HG03066 (cell line): ENCODE measurements around the gene TCERG1L.
"Not testable (repeated sequence)": the region's sequence is repeated elsewhere in the genome, so short reads cannot be mapped to it uniquely, and the experiment has no call there.

Experiments used
- ATAC-seq: cut with Tn5 transposase; IDR thresholded peaks from one replicate; pipeline ENCODE4 v1.9.1; 2021; ENCODE audit warnings: low read depth; ENCODE audit not compliant: unreplicated experiment

TCERG1L gene

DNA sequence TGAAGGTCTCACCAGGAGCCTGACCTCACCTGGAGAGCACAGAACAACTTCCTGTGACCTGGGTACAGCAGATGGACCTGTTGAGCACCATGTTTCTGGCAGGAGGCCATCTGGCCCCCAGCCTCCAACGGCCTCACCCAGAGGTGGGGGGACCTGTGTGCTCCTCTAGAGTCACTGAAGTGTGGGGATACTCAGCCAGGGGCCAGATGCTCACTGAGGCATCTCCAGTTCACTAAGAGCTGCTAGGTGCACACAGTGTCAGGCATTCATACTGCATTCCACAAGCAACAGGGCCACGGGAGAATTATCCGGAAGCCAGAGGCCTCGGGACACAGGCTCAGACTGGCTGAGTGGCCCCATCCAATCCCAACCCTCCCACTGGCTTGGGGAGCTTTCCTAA, 161.4 kb downstream of the TCERG1L start:
- no peak for ATAC-seq

DNA sequence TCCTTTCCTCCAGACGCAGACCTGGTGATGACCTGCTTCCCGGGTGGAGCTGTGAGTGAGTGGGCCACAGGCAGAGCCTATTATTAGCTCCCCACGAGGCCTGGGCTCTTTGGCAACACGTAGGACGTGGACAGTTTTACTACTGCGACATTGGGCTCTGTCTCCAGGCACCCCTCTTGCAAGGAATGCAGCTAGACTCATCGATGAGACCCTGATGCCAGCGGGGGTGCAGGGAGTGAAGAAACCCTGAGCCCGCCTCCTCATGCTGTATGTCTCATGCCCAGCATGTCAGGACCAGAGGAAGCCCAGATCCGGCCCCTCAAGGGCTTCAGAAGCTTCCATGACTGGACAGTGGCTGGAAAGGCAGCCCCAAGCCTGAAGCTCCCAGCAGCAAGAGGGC, 161.9 kb downstream of the TCERG1L start:
- no peak for ATAC-seq

DNA sequence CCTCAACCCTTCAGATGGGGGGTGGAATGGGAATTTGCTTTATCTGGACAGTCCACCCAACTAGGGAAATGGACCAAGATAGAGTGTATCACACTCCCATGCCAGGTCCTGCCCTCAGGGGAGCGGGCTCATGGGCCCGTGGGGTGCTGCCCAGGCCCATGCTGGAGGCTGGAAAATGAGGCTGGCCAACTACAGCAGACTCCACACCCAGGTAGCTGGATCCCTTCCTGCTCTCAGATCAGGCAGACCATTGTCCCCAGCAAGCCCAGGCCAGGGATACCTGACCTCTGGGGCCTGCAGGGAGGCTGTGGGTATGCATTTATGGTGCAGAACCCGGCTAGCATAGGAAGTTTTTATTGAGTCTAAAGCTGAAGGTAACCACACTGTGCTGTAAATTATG, 162.4 kb downstream of the TCERG1L start:
- ATAC-seq = no peak

DNA sequence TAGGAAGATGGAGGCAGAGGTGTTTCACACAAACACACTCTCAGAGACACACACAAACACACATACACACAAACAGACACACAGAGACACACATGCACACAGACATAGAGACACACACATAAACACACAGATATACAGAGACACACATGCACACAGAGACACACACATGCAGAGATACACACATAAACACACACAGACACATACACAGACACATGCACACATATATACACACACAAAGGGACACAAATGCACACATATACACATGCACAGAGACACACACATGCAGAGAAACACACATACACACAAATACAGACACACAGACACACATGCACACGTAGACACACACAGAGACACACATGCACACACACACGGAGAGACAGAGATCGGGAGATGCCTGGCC, 163.3 kb downstream of the TCERG1L start:
- ATAC-seq = no peak

DNA sequence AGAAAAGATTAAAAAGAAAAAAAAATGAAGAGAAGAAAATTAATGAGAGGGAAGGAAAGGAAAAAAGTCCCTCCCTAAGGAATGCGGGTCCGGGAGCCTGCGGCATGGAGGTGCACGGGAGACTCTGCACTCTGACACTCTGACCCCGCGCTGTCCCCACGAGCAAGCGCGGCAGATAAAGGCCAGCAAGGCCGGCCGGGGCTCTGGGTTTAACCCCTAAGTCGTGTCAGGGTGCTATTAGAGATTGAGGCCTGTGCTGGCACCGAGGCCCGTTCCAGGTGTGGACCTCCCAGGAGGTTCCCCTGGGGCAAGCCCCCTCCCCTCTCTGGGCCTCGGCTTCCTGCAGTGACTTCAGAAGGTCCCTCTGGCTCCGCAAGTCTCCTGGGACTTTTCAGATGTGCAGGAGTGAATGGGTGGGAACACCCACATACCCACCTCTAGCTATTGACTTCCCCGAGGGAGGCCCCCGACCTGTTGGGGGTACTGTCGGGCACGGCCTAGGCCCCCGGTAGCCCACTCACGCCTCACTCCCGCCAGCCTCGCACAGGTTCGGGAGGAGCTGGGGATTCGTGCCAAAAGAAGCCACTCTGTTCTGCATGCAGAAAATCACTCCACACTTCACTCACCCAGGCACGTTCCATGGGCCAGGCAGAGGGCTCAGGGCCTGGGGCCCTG, 164.1 kb downstream of the TCERG1L start:
- no peak for ATAC-seq

DNA sequence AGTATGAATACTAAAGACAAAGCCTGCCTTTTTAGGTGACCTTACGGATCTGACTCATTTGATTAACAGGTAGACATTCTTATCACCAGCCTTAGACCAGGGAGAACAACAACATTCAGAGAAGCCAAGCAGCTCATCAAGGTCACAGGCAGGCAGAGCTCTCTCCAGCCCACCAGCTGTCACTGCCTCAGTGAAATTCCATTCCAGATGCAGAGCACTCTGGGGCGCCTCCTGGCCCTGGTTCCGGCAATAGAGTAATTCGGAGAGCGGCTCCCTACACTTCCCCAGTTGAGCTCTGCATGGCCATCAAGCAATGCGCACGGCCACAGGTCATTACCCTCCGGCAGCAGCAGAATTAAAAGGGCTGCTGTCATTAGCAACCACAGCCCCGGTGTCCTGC, 164.7 kb downstream of the TCERG1L start:
- no peak for ATAC-seq

DNA sequence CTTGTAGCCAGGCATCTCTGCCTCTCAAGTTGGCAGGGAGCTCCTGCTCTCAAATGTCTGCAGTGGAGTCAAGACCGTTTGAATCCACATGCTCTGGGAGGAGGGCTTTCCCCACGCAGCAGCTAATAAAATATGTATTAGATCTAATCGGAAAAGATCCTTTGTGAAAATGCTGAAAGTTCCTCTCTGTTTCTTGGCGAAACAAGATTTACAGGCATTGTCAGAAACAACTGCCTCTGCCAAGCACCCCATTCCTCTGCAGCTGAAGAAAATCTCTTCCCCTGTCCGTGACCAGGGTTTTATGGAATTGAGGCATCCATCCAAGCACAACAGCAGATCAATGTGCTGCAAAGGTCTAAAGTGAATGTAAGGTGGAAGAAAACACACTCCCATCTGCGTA, 165.8 kb downstream of the TCERG1L start:
- no peak for ATAC-seq

DNA sequence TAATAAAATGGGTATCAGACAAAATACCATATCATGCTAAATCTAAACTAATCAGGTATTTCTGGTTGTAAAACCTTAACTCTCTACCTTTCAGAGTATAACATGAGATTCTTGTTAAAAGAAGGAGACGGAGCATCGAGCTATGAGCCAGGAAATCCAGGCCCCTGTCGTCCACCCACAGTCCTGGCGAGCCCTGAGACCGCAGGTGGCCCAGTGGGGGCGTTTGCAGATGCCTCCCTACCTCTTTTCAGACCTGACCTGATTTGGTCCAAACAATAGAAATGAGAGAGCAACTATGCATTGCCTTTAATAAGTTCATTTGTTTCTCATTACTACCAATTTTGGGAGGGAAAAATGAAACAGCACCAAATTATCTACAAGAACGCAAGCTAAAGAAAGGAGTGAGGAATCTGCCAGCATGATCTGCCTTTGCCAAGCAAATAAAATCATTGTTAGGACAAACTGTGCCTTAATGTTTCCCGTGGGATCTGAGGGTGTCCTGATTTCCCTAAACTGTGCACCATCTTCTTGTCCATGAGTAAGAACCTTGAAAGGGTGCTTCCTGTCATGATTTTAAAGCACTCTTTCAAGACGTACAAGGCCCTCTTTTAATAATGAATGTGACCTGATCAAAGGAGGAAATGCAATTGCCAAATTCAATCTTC, 166.7 kb downstream of the TCERG1L start:
- no peak for ATAC-seq

DNA sequence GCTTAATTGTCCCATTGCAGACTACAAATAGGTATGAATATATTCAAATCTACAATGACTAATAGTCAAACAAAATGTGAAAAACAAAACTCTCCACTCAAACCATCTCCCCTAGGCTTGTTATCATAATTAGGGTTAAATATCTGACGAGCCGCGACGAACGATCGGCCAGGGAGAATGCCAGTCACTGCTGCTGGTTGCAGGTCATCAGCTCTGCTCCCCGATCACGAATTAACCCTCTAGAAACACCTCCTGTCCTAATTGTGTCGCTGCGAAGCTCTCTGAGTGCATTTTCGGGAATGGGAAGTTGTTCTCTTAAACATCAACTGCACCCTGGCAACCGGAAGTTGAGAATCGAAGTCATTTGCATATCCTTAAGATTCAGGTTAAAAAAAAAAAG, 167.3 kb downstream of the TCERG1L start:
- ATAC-seq = no peak

DNA sequence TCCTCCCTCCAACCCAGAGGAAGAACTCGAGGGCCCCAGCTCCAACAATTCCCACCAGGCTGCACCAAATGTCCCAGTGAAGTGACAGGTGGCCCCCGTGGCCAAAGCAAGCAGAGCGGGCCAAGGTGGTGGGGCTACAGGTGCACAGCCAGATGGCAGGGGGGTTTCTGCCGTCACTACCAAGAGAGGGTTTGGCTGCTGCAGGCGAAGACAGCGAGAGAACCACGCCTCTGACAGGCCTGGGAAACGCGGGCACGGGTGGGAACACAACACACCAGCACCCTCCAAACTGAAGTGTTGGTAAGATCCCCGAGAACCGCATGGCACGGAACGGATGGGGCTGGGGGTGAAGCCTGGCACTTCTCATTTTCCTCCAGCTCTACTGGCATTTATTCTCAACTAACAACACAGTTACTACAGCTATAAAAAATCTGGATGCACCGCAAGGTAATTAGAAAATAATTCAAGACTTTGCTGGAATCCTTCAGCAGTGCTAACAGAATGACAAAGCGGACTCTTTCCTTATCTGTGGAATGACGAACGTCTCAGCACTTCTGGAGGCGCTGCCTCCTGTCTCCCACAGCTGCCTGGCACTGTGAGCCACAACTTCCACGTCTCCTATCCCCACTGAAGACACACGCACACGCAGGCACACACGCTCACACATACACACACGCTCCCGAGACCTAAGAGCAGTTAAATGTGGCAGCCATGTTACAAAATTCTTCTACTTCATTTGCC, 167.9 kb downstream of the TCERG1L start:
- ATAC-seq = no peak

DNA sequence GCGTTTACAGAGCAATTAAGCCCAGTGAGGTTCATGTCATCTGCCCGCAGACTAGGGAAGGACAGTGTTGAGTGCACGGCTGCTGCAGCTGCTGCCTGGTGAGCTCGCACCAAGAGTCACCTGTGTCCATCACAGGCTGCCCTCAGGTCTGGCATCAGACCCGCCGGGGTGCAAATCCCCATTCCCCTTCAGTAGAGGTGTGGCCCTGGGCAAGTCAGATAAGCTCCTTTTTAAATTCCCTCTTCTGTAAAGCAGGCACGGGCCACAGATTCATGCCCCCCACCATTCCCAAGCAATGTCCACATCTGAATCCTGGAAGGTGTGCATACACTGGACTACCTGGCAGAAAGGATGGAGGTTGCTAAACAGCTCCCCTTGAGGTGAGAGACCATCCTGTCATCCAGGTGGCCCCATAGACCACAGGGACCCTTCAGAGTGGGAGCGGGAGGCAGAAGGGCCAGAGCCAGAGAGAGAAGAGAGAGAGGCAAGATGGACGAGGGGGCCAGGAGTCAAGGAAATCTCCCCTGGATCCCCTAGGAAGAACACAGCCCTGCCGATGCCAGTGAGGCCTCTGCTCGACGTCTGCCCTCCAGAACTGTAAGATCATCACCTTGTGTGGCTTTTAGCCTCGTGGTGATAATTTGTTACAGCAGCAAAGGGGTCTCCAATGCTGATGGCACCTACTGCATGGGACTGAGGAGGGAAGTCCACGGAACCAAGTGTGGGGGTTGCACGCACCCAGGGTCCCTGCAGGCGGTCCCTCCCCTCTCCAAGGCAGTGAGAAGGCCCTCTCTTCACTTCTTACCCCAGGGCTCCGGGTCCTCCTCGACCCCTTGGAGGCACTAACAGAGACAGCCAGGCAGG, 168.8 kb downstream of the TCERG1L start:
- ATAC-seq = no peak

DNA sequence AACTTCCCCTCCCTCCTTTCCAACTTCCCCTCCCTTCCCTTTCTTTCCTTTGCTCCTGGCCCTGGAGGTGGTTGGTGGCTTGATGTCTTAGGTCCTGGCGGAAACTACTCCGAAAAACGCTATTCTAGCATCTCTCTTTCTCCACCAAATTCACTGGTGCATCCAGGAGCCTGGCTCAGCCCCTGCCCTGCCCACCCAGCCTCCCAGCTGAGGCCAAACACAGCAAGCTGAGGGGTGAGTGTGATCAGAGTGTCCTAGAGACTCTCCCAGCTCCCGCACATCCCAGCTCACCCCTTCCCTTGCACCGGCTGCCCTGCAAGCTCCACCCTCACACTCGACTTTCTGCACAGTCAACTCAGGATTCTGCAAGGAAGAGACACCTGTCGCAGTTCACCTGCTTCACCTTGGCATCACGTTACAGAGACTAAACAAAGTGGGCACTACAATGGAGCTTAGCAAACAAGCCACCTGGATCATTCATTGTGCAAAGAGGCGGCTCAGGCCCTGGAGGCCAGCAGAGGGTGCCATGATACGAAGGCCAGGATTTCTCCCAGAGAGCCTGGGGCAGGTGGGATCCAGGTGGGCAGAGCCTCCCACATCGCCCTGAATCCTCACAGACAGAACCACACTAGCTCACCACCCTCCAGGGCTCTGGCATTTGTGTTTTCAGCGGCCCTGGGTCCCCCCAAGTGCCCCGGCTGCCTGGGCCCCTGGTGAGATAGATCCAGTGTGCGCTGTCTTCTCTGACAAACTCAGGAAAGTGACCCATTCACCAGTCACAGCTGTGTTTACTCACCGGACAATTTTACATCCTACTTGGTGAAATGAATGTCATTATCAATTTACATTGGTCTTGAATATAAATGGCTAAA, 169.6 kb downstream of the TCERG1L start:
- no peak for ATAC-seq

DNA sequence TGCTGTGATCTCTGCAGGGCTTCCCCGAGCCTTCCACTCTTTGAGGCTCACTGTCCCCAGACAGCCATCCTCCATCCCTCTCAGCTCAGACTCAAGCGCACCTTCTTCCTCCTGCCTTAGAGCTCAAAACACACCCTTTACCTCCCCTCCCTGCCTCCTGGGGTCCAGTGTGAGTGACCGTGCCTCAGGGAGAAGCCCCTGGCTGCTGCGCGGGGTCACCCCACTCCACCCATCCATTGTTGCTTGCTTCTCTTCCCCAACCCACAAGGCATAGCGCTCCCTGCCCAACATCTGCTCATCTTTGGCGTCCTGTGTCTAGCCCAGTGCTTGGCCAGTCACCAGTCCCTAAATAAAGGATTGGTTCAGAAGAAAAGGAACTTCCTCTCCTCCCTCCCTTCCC, 170.3 kb downstream of the TCERG1L start:
- ATAC-seq = no peak

DNA sequence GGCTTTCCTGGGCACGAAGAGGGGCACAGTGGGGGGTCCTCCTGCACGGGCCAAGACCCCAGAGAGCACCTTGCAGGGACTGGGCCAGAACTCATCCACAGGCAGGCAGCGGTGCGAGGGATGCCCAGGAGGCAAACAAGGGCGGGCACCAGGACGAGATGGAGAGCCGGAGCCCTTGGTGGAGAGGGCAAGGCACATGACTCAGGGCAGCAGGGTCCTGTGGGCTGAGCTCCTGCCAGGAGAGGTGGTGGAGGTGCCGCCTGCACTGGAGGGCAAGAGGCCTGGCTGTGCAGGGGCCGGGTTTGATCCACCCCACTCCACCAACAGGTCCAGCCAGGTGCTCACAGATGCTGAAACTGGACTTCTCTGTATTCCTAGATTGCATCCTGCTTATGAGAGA, 170.9 kb downstream of the TCERG1L start:
- ATAC-seq = no peak

DNA sequence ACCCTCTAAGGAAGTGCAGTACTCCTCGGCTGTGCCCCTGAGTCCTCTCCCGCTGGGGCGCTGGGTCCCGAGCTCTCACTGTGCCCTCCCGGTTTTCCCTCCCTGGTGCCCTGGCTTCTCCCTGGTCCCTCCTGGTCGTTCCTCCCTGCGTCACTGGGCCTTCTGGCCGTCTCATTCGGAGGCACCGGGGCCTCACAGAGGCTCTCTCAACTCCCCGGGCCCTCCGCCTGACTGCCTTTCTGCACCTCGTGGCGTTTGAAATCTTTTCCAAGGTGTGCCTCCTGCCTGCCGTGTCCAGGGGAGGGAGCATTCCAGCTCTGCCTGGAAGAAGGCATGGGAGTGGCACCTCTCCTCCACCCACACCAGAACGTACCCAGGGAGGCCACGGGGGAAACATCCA, 174.3 kb downstream of the TCERG1L start:
- ATAC-seq = no peak

DNA sequence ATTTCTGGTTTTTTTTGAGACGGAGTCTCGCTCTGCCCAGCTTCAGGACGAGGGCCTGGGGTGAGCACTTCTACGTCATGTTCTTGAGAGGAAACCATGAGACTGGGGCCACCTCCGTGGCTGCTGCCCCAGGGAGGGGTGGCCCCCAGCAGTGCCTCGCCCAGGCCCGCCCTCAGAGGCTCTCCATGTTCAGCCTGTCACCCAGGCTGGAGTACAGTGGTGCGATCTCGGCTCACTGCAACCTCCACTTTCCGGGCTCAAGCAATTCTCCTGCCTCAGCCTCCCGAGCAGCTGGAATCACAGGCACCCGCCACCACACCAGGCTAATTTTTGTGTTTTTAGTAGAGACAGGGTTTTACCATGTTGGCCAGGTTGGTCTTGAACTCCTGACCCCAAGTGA, 175.2 kb downstream of the TCERG1L start:
- not testable (repeated sequence) for ATAC-seq

DNA sequence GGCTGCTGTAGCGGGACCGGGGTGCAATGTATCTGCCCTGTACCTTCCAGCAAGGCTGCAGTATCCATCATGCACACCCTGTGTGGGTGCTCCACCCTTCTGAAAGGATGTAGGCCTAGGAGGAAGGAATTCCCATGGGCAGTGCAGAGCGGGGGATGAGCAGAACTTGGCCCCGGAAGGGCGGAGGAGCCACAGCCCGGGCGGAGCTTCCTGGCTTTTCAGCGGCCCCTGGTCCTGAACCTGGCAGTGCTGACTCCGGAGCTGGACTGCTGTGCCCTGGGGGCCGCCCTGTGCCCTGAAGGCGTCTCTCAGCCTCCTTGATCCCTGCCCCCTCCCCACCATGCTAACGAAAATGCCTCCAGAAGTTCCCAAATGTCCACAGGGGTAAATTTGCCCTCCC, 175.8 kb downstream of the TCERG1L start:
- ATAC-seq = no peak

DNA sequence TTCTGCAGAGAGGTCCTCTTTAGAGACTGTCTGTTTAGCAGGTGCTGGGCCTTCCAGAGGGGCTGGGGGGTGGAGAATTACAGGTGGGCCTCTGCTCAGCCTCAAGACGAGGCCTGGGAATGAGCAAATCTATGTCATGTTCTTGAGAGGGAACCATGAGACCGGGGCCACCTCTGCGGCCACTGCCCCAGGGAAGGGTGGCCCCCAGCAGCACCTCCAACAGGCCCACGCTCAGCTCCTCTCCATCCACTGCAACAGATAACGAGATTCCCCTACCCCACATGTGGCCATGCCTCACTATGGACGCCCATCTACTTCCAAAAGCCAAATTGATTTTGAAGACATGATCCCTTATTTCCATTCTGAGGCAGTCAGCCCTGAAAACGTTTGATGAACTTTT, 176.9 kb downstream of the TCERG1L start:
- no peak for ATAC-seq

DNA sequence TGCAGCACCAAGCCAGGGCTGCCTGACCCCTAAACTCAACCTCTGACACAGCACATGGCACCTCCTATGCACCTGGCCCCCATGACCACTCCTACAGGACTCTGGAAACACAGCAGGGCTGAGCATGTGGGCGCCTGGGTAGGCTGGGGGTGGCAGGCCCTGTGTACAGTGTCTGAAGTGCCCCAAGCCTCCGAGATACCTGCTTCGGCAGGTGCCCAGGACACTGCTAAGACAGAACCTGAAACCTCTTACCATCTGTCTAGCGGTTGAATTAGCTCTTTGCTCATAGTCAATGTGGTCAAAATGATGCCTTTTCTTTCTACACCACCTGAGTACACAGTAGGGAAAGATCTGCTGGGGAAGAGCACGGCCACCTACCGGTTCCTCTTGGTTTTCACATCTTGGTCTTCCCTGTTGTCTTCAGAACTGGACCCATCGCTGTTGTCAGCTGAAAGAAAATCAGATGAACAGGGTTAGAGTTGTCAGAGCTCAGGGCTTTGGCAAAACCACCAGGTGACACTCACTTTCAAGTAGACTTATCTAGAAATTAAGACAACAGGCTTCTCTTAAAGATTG, 177.4 kb downstream of the TCERG1L start:
- ATAC-seq = no peak

DNA sequence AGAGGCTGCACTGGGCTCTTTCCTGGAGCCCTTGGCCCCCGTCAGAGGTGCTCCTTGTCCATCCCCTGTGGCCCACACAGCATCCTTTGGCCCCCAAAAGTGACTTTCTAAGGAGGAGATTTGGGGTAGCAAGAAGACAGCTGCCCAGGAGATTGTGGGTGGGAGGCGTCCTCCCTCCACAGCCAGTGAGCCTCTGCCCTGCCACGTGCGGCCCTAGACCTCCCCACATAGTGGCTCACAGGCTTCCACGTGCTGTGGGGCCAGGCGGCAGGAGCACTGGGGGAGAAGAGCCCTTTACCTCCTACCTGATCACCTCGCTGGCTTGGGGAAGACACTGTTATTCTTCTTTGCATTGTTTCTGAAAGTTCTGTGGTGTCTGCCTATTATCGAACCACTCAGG, 178.8 kb downstream of the TCERG1L start:
- no peak for ATAC-seq
